ENCODE measurements around the gene CCDC85B. TPM values are rescaled to one million over a fixed set of nuclear protein-coding genes. Genes with fewer than 3 reads are reported as not detected.

CCDC85B gene
- total and polyA plus RNA-seq, 2 of the 13 experiments (the other 11 are each of a cell fraction or from before 2014, with no cell fraction given), result 8.2 to 19.5 TPM

DNA sequence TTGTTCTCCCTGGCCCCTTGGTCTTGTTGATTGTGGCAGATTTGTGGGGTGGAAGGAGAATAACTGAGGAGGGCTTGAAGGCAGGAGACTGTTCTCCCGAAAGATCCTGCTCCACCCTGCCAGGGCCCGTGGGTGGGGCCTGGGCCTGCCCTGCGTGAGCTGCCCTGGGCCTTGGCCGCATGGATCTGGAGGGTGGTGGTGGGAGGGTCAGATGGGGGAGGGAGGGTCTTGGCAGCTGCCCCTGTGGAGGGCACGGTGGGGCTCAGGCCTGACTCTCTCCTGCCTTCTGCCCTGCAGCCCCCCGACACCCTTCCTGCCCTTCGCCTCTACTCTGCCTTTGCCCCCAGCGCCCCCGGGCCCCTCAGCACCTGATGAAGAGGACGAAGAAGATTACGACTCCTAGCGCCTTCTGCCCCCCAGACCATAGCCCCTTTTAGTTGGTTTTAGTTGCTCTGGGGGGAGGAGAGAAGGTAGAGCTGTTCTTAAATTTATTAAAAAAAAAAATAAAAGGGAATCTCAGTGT, 30.6 kb downstream of the CCDC85B start (continued):
- TF ChIP-seq, protein P1, sequence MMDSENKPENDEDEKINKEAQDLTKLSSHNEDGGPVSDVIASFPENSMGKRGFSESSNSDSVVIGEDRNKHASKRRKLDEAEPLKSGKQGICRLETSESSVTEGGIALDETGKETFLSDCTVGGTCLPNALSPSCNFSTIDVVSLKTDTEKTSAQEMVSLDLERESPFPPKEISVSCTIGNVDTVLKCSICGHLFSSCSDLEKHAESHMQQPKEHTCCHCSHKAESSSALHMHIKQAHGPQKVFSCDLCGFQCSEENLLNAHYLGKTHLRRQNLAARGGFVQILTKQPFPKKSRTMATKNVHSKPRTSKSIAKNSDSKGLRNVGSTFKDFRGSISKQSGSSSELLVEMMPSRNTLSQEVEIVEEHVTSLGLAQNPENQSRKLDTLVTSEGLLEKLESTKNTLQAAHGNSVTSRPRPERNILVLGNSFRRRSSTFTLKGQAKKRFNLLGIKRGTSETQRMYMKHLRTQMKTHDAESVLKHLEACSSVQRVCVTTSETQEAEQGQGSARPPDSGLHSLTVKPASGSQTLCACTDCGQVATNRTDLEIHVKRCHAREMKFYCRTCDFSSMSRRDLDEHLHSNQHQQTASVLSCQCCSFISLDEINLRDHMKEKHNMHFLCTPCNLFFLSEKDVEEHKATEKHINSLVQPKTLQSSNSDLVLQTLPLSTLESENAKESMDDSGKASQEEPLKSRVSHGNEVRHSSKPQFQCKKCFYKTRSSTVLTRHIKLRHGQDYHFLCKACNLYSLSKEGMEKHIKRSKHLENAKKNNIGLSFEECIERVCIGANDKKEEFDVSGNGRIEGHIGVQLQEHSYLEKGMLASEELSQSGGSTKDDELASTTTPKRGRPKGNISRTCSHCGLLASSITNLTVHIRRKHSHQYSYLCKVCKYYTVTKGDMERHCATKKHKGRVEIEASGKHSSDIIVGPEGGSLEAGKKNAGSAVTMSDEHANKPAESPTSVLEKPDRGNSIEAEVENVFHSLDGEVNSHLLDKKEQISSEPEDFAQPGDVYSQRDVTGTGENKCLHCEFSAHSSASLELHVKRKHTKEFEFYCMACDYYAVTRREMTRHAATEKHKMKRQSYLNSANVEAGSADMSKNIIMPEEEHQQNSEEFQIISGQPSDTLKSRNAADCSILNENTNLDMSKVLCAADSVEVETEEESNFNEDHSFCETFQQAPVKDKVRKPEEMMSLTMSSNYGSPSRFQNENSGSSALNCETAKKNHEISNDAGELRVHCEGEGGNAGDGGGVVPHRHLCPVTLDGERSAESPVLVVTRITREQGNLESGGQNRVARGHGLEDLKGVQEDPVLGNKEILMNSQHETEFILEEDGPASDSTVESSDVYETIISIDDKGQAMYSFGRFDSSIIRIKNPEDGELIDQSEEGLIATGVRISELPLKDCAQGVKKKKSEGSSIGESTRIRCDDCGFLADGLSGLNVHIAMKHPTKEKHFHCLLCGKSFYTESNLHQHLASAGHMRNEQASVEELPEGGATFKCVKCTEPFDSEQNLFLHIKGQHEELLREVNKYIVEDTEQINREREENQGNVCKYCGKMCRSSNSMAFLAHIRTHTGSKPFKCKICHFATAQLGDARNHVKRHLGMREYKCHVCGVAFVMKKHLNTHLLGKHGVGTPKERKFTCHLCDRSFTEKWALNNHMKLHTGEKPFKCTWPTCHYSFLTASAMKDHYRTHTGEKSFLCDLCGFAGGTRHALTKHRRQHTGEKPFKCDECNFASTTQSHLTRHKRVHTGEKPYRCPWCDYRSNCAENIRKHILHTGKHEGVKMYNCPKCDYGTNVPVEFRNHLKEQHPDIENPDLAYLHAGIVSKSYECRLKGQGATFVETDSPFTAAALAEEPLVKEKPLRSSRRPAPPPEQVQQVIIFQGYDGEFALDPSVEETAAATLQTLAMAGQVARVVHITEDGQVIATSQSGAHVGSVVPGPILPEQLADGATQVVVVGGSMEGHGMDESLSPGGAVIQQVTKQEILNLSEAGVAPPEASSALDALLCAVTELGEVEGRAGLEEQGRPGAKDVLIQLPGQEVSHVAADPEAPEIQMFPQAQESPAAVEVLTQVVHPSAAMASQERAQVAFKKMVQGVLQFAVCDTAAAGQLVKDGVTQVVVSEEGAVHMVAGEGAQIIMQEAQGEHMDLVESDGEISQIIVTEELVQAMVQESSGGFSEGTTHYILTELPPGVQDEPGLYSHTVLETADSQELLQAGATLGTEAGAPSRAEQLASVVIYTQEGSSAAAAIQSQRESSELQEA (CRISPR knock-in tag; IDR thresholded peaks at IDR 0.05; ENCODE audit: not compliant biosample characterization), result no peak
- no peak for TF ChIP-seq MEF2D (CRISPR knock-in tag; IDR thresholded peaks at IDR 0.05)
- no peak for TF ChIP-seq HDAC1 (CRISPR knock-in tag; IDR thresholded peaks at IDR 0.05)
- TF ChIP-seq PRMT3 (CRISPR knock-in tag; IDR thresholded peaks at IDR 0.05; ENCODE audit: borderline replicate concordance, low read depth), result no peak
- no peak for TF ChIP-seq TBP (CRISPR knock-in tag; IDR thresholded peaks at IDR 0.05)
- TF ChIP-seq KLF12 (CRISPR knock-in tag; IDR thresholded peaks at IDR 0.05; ENCODE audit: borderline replicate concordance), result no peak
- no peak for TF ChIP-seq ZKSCAN8 (CRISPR knock-in tag; IDR thresholded peaks at IDR 0.05; ENCODE audit: borderline replicate concordance)
- no peak for TF ChIP-seq AGO1 (IDR thresholded peaks at IDR 0.05; ENCODE audit: low read depth, low read length, poor library complexity, severe bottlenecking)
- TF ChIP-seq CHD4 (IDR thresholded peaks at IDR 0.05; ENCODE audit: borderline replicate concordance, low read length), result no peak
- TF ChIP-seq ZNF644 (CRISPR knock-in tag; IDR thresholded peaks at IDR 0.05; ENCODE audit: low read depth), result no peak
- TF ChIP-seq, protein P2, sequence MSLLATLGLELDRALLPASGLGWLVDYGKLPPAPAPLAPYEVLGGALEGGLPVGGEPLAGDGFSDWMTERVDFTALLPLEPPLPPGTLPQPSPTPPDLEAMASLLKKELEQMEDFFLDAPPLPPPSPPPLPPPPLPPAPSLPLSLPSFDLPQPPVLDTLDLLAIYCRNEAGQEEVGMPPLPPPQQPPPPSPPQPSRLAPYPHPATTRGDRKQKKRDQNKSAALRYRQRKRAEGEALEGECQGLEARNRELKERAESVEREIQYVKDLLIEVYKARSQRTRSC (CRISPR knock-in tag; IDR thresholded peaks at IDR 0.05; ENCODE audit: low read depth), result no peak

Data from HepG2 (cell line).